HG03135 (cell line): Measurements from ENCODE around the gene NALCN.
A peak's percentile ranks its signal among the peaks of the same experiment; 100 is the strongest.

ENCODE experiments used
- ATAC-seq: cut with Tn5 transposase; IDR thresholded peaks from one replicate; pipeline ENCODE4 v1.9.1; 2021; ENCODE audit warnings: mild to moderate bottlenecking, moderate library complexity; ENCODE audit not compliant: unreplicated experiment

Gene NALCN

GRCh38 chr13:101416181-101417042 is at the start of gene NALCN:
NALCN (minus strand) TSS chr13:101416508; CDS start chr13:101399126, 17,382 bp downstream.
- ATAC-seq, result no peak

- ATAC-seq, result no peak
These were observed 49.6 kb upstream of the NALCN start for GRCh38 chr13:101465877-101466276.

GRCh38 chr13:101457176-101457575 is 40.9 kb upstream of the NALCN start:
- no peak for ATAC-seq

- ATAC-seq, result no peak
These were observed 39.6 kb upstream of the NALCN start for GRCh38 chr13:101455863-101456262.

GRCh38 chr13:101454767-101455166 is 38.5 kb upstream of the NALCN start:
- ATAC-seq, result no peak

- ATAC-seq, result no peak
These were observed 37.5 kb upstream of the NALCN start for GRCh38 chr13:101453784-101454201.

GRCh38 chr13:101452519-101453485 is 36.5 kb upstream of the NALCN start, which contains the start of gene ITGBL1:
ITGBL1 (plus strand) TSS chr13:101452675; CDS start chr13:101452834, 159 bp downstream.
- peak; percentile 82 for ATAC-seq

- no peak for ATAC-seq
These were observed 35.3 kb upstream of the NALCN start for GRCh38 chr13:101451641-101452040.

- no peak for ATAC-seq
These were observed 34.4 kb upstream of the NALCN start for GRCh38 chr13:101450749-101451130.

GRCh38 chr13:101449790-101450748 is 33.8 kb upstream of the NALCN start:
- no peak for ATAC-seq

- ATAC-seq, result no peak
These were observed 31.5 kb upstream of the NALCN start for GRCh38 chr13:101447852-101448251.

- no peak for ATAC-seq
These were observed 18.2 kb upstream of the NALCN start for GRCh38 chr13:101434486-101434885.

- no peak for ATAC-seq
These were observed 17.6 kb upstream of the NALCN start for GRCh38 chr13:101433895-101434294.

GRCh38 chr13:101429733-101430132 is 13.4 kb upstream of the NALCN start:
- ATAC-seq, result no peak

GRCh38 chr13:101425623-101426022 is 9.3 kb upstream of the NALCN start:
- no peak for ATAC-seq

GRCh38 chr13:101425156-101425471 is 8.8 kb upstream of the NALCN start:
- no peak for ATAC-seq

- ATAC-seq, result no peak
These were observed 8.3 kb upstream of the NALCN start for GRCh38 chr13:101424381-101425155.

GRCh38 chr13:101423872-101424271 is 7.6 kb upstream of the NALCN start:
- no peak for ATAC-seq

- no peak for ATAC-seq
These were observed 1.2 kb upstream of the NALCN start for GRCh38 chr13:101417501-101417900.

- ATAC-seq, result no peak
These were observed 717 bp upstream of the NALCN start for GRCh38 chr13:101417043-101417406.
